Fibroblast of skin of abdomen (primary cell): ENCODE measurements around the gene LRTM2.
"Not testable (repeated sequence)": the region's sequence is repeated elsewhere in the genome, so short reads cannot be mapped to it uniquely, and the experiment has no call there.

Experiments
- DNase-seq: peaks from one replicate; pipeline ENCODE4 v3.0.0-alpha.2; 2013

The LRTM2 gene

DNA sequence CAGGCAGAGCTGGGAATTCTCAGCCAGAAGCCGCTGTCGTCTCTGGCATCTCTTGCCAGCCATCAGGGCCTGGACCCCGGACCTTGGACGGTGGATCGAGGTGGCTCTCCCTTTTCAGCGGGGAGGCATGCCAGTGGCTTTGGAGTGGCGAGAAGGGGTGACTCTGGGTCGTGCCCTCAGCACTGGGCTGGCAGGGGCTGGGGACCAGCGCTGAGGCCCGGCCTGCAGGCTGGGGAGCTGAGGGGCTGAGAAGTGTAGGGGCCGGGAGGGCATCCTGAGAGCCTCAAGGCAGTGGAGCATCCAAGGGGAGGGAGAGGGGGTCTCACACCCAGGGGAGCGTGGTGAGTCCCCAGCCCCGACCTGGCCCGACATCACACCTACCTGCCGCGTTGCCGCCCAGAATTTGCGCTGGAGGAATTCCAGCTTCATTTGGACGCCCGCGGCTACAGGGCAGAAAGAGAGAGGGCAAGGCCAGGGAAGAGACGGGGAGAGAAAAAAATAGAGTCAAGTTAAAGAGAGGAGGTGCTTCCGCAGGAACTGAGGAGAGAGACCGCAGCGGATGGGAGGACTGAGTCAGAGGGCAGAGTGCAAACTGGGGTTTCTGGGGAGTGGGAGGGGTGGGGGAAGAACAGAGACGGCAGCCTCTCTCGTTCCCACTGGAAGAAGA lies 9.0 kb upstream of the LRTM2 start:
- DNase-seq = no peak

DNA sequence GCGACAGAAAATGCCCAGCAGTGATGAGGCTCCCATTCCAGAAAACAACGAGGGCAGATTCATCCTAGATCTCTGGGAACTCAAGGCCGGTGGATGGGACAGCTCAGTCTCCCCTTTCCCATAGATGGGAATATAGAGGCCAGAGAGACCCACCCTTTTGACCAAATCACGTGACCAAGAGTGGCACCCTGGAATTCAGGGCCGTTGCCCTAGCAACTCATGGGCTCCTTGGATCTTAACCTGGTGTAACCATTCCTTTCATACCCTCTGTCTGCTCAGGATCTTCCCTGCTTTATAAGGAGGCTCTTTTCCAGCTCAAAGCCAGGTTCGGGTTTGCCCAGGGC lies 8.4 kb upstream of the LRTM2 start:
- no peak for DNase-seq

DNA sequence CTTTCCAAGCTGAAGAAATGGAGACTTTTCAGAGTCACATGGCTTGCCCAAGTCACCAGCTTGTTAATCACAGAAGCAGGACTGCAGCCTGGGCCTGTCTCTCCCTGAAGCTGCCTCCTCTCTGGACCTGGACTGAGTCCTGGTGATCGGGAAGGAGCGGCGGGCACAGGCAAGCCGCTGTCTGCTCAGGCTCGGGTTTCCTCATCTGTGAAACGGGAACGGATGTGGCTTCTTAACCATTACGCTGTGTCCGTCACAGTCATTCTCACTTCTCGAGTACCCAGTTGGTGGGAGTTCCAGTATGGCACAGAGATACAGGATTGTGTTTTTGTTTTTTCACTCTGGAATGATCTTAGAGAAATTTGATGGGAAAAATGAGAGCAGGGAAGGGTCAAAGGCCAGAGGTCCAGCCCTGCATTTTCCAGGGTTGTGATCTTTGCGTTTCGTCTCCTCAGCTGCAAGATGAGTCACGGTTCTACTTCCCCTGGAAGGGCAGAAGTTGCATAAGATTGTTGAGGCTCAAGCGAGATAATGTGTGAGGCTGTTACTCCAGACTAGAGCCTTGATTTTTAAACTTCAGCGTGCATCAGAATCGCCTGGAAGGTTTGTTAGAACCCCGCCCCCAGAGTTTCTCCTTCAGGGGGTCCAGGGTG lies 7.6 kb upstream of the LRTM2 start:
- DNase-seq = no peak

DNA sequence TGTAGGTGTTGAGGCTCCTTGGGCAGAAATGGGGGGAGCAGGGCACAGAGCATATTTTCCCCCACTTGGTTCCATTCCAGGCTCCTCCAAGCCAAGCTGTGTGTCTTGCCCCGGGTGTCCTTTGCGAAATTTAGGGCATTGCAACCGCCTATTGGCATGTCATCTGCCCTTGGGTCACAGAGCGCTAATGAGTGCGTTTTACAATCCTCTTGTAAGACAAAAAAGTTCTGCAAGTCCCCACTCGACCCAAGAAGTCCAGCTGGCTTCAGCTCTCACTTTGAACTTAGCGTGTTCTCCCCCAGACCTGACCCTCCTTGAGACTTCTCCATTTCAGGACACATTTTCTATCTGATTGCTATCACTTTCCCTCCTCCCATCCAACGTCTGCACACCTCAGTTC lies 6.1 kb upstream of the LRTM2 start:
- DNase-seq = no peak

DNA sequence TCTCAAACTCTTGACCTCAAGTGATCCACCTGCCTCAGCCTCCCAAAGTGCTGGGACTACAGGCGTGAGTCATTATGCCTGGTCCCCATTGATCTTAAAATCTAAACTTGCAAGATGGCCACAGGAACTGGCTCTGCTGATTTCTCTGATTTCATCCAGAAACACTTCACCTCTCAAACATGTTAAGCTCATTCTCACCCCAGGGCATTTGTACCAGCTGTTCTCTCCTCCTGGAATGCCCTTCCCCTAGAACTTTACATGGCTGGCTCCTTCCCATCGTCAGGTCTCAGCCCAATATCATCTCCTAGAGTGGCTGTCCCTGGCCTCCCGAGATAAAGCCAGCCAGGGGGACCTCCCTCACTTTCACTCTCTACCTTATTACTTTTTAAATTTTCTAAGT lies 5.3 kb upstream of the LRTM2 start:
- DNase-seq = no peak

DNA sequence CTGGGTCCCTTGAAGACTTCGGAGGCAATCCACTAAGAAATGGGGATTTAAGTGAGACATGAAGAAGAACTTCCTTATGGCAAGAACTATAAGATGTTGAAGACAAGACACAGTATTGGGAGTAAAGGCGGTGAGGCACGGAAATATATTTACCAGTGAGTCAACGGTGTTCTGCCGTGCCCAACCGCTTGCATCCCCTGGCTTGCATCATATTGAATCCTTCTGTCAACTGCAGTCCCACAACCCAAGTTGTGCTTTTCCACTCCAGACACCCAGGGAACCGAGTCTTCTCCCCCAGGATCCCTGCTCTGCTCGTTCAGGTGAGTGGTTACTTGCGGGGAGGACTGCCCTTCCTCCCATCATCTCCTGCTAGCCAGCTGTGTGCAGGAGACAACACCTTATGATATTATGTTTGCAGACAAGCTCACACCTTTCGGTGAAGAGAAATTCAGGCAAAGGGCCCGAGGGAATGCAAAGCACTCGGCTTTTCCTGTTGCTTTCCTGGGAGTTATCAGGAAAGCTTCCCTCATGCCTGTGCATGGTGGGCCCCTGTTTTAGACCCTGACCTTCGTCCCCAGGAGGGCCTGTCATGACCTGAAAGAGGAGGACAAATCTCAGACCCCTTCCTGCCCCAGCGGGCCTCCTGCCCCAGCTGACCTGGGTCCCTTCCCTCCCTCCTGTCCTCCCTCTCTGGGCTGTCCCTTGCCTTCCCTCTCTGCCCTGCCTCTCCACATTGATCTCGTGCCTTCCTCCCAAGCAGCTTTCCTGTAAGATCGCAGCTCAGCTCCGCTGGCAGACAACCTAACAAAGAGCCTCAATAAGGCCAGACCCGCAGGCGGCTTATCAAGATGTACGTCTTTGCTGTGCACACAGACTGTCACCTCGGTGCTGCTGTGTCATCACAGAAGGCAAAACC lies 4.3 kb upstream of the LRTM2 start:
- no peak for DNase-seq

DNA sequence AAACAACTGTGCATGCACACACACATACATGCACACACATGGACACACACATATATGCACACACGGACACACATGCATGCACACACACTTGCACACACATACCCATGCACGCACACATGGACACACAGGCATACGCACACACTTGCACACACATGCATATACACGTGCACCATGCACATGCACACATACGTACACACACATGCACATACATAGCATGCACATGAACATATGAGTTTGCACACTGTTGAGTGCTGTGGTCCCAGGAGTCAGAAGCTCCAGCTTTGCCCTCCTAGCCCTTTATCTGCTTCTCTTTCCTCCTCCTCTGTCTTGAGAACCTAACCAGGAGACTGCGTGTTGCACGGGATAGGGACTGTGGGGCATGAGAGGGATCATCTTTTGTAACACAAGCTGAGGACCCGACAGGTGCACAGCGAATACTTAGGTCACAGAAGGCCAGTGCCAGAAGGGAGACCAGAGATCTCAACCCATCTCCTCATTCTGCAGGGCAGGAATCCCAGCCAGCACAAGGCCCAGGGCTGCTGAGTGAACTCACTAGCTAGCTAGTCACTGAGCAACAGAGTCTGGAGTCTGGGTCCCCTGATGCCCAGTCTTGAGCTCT lies 3.5 kb upstream of the LRTM2 start:
- DNase-seq = no peak

DNA sequence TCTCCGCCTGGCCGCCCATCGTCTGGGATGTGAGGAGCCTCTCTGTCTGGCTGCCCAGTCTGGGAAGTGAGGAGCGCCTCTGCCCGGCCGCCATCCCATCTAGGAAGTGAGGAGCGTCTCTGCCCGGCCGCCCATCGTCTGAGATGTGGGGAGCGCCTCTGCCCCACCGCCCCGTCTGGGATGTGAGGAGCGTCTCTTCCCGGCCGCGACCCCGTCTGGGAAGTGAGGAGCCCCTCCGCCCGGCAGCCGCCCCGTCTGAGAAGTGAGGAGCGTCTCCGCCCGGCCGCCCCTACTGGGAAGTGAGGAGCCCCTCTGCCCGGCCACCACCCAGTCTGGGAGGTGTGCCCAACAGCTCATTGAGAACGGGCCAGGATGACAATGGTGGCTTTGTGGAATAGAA lies 2.4 kb upstream of the LRTM2 start:
- DNase-seq = not testable (repeated sequence)

DNA sequence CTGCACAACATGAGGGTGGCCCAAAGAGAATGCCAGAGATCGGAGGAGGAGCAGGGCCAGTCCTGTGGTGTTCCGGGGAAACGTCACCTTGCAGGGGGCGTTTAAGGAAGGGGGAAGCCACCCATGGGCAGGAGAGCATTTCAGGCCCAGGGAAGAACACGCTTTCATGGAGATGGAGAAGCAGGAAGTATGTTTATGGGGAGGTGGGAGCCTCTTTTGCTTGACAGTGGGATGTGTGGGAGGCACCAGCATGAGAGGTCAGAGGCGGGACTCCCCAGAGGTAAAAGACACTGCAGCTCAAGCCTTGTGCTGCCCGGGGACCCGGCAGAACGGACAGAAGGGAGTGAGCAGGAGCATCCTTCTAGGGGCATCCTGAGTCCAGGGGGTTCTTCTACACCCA lies 1.3 kb upstream of the LRTM2 start:
- no peak for DNase-seq

DNA sequence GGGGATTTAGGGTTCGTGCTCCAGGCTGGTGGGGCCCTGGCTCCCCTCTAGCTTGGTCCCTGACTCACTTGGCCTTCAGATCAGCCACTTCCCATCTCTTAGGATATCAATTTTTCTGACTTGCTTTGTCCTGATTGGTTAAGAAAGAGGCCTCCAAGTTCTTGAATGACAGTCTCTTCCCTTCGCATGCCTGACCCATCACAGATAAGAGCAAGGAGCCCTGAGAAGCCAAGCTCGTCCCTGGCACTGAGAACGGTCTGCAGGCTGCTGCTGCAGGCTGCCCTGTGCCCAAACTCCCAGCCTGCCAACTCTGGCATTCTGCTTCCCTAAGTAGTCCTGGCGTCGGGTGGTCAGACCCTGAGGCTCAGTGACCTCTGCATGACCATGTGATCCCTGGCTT lies 794 bp upstream of the LRTM2 start:
- DNase-seq = no peak

DNA sequence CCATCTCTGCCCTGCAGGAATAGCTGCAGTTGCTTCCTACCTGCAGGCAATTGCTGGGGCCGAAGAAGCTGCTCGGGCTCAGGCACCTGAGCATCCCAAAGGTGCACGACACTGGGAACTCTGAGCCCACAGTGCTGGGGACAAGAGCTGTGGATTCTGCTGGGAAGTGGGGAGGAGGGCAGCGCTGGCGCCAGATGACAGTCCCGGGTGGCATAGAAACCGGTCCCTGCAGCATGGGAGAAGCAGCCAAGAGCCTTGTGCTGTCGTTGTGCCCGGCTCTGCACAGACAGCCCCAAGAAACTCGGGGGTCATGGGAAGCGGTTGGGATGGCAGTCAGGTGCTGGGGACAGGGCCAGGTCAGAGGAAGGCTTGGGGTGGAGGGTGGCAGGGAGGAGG lies 529 bp downstream of the LRTM2 start:
- no peak for DNase-seq

DNA sequence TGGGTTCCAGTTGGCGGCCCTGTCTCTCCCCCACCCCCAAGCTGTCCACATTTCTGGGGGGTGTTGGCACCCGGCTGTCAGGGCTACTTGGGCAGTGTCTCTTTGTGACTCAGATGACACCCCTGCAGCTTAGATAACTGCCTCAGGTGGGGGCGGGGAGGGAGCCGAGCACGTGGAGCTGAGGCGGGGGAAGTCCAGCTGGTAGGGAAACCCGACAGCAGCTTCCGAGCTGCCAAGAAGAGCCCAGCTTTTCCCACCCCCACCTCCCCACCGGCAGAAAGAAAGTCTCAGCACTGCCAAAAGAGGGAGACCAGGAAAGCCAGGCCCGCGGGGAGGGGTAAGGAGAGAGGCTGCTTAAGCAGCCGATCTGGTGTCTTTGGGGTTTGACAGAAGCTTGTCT lies 1.4 kb downstream of the LRTM2 start:
- no peak for DNase-seq

DNA sequence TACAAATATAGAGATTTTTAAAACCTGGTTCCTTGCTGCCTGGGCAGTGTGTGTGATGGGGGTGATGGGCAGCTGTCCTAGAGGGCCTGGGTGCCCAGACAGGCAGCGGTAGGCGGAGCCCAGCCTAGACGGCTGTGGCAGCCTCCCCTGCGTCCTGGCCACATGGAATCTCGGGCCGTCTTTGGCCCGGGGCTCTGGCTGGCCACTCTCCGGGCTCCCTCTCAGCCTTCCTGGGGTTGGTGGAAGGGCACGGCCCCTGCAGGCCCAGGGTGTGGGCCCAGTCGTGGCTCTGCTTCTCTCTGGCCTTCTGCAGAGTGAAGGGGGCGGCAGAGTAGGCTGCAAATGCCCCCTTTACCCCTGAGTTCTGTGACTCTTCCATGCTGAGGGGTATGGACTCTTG lies 2.3 kb downstream of the LRTM2 start:
- no peak for DNase-seq

DNA sequence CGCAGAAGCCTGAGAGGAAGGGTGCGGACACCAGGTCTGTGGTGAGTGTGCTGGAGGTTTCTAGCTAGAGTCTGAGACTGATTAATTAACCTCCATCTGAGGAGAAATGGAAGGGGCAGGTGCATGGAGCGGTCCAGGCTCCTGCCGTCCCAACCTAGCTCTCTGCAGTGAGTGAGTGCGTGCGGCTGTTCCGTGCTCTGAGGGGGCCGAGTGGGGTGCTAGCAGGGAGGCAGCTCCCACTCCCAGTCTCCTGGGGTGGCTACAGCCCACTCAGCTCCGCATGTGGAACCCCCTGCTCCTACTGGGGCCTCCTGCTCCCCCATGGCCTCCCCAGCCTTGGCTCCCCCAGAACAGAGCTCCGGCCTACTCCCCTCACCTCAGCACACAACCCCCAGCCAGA lies 2.9 kb downstream of the LRTM2 start:
- DNase-seq = no peak

DNA sequence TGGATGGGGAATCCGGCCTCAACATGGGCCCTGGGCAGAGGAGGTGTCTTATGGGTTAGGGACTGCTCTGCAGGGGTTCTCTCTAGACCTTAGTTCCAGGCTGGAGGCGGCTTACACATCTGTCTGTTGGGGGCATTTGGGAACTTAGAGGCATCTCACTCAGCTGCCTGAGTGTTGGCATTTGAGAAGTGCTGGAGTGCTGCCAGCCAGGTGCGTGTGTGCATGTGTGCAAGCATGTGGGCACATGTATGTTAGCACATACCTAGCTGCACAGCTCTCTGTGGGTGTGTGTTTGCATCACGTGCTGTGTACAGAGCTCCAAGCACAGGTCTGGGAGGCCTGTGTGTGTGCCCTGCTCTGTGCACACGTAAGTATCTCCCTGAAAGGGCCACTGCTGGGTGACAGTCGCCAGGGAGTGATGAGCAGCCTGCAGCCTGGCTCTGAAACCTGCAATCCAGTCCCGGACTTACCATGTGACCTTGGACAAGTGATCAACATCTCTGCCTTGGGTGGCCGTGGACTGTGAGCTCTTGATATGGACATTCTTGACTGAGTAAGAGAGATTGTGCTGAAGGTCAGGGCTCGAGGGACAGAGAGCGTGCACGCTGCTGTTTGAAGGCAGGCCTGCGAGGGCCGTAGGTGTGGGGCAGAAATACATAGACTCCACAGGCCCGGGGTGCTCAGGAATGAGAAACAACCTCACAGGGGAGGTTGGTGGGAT lies 5.2 kb downstream of the LRTM2 start:
- DNase-seq = no peak

DNA sequence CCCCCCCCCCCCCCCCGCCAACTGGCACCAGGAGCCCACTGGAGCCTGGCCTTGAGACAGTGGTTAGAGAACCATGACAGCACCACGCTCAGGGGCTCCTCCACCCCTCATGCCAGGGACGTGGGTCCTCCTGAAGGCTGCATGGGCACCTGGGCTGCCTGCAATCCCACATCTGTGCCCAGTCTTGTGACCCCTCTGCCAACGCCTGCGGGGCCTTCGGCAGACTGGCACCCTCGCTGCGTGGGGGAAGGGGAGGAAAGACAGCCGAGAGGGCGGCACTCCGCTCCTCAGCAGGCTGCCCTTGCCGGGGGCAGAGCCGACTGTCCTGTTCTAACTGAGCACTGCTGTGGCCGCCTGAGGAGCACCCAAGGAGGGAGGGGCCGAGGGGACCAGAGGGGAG lies 6.0 kb downstream of the LRTM2 start:
- no peak for DNase-seq

DNA sequence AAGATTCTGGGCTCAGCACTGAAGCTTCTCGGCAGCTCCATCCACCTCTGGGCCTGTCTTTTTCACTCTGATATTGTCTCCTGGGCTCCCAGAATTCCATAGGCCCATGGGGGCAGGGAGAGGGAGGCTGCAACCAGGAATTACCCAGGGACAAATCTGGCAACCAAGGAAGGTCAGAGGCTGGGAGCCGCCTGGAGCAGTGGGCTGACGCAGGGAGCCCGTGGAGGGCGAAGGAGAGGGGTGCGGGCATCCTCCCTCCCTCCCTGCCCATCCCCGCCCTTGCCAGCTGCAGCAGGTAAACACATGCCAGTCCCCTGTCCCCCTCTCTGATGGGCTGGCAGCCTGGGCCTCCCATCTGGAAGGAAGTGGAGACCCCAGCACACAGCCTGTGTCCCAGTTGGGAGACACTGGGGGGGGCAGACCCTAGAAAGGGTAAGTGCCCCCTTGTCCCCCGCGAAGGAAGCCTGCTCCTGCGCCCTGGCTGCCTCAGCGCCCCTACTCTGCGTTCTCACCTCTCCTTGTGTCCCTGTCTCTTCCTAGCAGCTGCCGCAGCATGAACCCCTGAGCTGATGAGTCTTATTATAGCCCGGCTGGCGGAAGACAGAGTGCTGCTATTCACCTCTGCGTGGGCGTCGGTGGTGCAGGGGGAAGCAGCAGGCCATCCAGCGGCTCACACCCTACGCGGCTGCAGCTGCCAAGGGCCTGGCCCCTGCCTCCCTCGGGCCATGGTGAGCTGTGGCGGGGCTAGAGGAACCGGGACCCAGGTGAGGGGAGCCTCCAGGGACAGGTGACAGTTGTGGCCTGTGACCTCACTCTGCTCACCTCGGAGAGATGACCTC lies 6.7 kb downstream of the LRTM2 start:
- DNase-seq = no peak

DNA sequence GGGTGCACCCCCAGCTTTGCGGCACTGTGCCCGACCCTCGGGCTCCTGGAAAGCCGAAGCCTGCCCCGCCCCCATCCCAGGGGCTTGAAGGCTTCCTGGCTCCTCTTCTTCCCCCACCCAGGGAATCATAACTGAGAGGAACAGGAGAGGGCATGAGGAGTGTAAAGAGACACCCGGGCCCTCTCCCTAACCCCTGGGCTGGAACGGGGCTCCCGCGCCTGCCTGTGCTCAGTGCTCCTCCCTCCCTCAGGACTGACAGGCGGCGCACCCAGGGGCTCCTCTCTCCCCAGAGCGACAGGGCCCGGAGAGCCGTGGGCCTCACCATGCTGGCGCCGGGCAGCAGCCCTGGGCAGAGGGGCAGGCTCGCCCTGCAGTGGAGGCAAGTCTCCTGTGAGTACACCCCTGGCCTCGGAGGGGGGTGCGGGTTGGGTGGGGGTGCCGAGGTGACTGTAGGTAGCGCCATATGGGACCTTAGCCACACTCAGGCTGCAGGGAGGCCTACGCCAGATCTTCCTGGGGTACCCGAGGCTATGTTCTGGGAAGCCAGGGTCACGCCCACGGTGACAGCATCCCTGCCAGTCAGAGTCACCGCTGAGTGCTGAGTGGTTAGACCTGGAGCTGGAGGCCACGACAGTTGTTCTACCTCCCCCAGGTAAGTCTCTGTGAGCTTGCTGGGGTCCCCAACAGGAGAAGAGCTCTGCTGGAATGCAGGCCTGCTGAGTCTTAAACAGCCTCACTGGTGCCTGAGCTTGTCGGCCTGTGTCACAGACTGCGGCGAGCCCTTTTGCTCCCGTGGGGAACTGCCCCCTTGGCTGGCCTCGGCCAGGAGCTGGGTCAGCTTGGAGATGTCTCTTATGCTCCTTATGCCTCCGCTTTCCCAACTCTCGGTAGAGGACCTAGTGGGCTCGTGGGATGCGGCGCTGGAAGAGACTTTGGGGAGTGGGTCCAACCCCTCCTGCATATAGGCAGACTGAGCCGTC lies 7.8 kb downstream of the LRTM2 start:
- DNase-seq = no peak

DNA sequence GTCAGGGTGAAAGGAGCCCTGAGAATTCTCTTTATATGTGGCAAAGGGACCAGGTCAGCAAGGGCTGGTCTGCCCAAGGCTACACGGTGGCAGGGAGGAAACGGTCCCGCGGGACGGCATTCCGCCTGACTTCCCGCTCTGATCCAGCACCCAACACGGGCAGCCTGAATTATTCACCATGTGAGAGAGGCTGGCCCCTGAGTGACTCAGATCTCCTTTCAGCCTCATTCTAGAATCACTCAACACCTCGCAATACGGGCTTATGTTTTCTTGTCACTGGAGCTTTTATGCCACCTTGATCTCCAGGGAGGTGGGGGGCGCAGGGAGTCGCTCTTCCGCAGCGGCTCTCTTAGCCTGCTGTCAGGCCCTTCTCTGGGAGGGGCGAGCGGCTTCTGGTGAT lies 8.5 kb downstream of the LRTM2 start:
- no peak for DNase-seq

DNA sequence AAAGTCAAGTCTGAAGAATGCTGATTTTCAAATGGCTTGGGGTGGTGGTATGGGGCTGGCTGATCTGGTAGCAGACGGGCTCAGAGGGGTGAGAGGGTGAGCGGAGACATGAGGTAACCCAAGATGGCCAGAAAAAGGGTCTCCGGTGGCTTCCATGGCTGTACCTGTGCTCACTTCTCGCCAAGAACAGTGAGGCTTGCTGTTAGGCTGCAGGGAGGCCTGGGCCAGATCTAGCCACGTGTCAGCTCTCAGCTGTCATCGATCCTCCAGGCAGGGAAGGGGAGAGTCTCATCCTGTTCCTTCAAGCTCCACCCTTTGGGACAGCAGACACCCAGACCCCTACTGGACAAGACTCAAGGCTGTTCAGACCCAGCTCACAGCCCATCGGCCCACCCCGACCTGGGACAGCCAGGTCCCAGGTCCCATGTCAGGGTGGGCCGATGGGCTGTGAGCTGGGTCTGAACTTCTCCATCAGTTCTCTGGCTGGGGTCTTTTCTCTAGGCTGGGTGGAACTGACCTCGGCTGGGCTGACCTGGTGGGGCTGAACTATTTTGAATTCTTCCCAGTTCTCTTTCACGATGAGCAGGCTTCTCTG lies 9.0 kb downstream of the LRTM2 start:
- DNase-seq = no peak
